Stimulated activated CD8-positive, alpha-beta memory T cell treated with anti-CD3 and anti-CD28 coated beads, Interleukin-15, amount 100 ng/mL, for 4 hours (primary cell): ENCODE measurements around the gene SSUH2.

Experiments
- DNase-seq, 2 donors: peaks; one replicate each; pipeline ENCODE4 v3.0.0-alpha.2; 2020; ENCODE audit warnings: low read depth in 2 of 2

SSUH2 gene

GRCh38 chr3:8640223-8640622 is 4.4 kb downstream of the SSUH2 start:
- DNase-seq: no peak

GRCh38 chr3:8639659-8640000 is 5.0 kb downstream of the SSUH2 start:
- no peak for DNase-seq

DNA sequence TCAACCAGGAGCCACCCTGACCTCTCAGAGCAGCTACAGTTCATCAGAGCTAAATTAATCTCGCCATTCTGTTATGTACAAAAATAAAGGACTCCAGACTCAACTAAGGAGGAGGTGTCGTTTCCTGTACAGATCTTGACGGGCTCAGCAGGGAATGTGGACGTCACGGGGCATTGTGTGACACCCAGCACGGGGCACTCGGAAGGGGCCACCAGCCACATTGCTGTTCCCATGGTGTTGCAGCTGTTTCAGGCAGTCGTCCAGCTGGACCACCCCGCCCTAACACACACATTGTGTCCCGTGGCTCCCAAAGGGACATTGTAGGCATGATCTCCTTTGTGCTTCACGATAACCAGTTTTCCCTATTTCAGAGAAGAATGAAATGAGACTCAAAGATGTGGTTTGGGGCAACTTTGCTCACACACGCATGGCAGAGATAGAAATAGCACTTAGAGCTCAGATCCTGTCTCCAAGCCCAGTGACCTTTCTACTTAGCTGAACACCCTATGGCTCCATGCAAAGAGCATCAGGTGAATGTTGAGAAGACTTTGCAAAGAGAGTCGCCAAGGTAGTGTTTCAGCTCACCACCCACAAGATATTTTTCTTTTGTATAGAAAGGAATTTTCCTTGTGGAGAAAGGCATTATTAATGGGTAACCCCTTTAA is 5.5 kb downstream of the SSUH2 start:
- DNase-seq: no peak

GRCh38 chr3:8637348-8637747 is 7.2 kb downstream of the SSUH2 start:
- DNase-seq: no peak

- no peak for DNase-seq
Observed at GRCh38 chr3:8635631-8636030, 9.0 kb downstream of the SSUH2 start.

- no peak for DNase-seq
Observed at GRCh38 chr3:8635125-8635524, 9.5 kb downstream of the SSUH2 start.

- no peak for DNase-seq
Observed at GRCh38 chr3:8632402-8633237, 12.0 kb downstream of the SSUH2 start.

DNA sequence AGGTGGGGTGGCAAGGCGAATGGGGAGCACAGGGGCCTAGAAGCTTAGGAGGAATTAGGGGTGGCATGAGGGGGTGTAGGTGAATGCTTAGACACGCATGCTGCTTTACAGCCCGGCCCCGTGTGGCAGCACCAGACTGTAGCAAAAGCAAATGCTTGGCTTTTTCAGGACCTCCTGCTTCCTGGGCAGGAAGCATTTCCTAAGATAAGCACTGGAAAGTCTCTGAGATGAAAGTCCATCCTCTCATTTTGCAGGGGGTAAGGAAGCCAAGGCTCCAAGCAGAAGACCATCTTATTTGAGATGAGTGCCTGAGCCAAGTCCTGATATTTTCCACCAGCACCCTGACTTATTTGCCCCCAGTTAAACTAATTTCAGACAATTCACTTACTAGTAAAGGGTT is 12.9 kb downstream of the SSUH2 start:
- DNase-seq: no peak

DNA sequence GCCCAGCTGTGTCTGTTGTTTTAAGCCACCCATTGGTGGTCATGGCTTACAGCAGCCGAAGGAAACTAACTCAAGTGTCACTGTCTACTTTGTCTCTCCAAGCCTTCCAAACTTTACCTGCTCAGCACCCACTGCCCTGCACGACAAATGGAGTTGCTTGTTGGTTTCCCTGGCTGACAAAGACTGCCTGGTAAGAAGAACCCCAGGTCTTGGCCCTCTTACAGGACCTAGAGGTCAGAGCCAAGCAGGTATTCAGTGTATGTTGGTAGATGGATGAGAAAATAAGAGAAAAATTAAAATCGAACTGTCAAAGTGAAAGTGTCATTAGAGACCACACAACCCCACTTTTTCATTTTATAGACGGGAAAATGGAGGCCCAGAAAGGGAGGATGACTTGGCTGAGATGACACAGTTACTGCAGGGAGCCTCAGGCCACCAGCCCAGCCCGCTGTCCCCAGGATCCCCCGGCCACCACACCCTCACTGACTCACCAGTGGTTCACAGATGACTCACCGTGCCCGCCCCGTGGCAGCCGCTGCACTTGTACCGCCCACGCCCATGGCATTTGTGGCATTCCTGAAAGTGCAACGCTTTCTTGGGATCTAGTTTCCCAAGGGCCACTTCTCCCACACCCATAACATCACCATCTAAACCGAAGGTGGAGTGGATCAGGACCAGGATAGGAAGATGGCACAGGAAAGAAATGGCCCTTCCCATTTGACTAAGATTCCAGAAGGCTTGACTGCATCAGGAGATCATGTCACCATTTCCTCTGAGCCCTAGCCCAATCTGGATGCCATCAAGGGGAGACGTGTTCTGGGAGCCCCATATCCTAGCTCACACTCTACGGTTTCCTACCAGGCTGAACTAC is 15.2 kb downstream of the SSUH2 start:
- DNase-seq: peak in 1 of 2 donors; percentile 51

- DNase-seq: no peak
Observed at GRCh38 chr3:8627949-8628348, 16.6 kb downstream of the SSUH2 start.

GRCh38 chr3:8627201-8627940 is 17.2 kb downstream of the SSUH2 start:
- DNase-seq: no peak

GRCh38 chr3:8625991-8626390 is 18.6 kb downstream of the SSUH2 start:
- no peak for DNase-seq

DNA sequence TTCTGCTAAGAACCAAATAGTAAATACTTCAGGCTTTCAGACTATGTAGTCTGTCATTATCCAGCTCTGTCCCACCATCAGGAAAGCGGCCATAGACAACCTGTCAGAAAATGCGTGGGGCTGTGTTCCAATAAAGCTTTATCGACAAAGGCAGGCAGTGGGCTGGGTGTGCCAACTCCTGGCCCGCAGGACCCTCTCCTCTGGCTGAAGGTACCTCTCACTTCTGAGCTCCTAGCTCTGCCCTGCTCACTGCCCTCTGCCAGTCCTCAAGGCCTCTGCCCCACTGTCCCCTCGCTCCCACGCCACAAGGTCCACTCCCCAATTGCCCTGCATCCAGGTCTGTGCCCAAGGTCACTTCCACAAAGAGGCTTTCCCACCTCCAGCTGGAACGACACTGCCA is 20.0 kb downstream of the SSUH2 start:
- no peak for DNase-seq

- no peak for DNase-seq
Observed at GRCh38 chr3:8623741-8624140, 20.9 kb downstream of the SSUH2 start.

DNA sequence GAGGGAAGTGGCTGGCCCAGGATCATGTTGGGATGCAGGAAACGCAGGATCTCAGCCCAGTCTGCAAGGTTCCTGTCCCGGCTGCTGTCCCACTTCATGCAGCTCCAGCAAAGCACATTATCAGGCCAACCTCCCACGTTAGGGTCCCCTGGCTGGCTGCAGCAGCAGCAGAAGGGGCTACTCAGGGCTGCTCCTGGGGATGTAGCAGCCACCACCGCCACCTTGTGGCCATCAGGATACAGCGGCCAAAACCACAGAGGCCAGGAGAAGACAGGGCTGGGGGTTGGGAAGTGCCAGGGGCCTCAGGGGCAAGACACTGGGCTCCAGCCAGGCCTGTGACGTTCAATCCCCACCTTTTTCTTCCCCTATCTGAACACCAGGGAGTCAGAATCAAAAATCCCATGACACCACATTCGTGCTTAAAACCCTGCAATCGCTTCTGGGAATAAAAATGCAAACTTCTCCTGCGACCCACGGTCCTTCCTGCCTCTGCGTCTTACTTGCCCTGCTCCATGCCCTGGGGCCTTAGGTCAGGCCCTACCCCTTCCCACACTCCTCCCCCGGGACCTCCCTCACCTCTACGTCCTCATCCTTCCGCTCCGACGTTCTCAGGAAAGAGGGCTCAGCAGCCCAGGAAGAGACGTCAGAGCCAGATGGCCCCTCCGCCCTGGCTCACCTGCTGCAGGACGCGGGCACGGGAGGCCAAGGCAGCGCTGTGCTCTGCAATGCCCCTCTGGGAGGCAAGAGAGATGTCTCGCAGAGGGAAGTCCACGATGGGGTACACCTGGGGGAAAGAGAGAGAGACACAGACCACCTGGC is 21.5 kb downstream of the SSUH2 start:
- no peak for DNase-seq

DNA sequence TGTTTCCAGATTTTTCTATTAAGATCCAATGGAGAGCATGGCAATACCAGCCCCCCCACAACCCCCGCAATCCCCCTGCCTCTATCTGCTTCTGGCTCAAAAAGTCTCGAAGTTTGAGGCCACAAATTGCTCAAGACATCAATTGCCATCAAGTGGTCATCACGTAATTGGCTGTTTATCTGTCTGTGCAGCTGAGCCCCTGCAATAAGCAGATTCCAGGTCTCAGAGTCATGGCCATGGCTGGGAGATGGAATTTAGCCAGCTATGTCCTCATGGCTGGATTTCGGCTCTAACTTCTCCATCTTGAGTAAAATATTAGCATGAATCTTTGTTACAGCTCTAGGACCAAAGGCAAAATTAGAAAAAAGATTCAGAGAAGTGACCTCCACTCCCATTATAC is 22.7 kb downstream of the SSUH2 start:
- no peak for DNase-seq

DNA sequence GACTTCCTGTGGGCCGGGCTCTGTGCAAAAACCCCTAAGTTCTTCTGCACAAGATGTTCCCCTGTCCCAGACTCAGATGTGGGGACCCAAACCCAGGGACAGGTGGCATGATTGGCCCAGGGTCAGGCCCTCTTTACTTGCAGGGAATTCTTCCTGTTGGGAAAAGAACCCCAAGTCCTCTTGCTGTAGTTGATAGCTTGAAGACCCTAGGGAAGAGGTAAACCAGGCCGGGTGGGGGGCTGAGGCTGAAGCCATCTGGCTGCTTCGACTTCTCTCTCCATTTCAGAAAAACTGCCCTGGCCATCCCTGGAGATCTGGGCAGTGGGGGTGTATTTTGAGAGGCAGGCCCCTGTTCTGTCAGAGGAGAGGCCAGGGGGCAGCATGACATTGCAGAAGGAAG is 23.5 kb downstream of the SSUH2 start:
- DNase-seq: no peak

GRCh38 chr3:8619548-8619947 is 25.1 kb downstream of the SSUH2 start:
- DNase-seq: no peak

- no peak for DNase-seq
Observed at GRCh38 chr3:8618950-8619349, 25.6 kb downstream of the SSUH2 start.

DNA sequence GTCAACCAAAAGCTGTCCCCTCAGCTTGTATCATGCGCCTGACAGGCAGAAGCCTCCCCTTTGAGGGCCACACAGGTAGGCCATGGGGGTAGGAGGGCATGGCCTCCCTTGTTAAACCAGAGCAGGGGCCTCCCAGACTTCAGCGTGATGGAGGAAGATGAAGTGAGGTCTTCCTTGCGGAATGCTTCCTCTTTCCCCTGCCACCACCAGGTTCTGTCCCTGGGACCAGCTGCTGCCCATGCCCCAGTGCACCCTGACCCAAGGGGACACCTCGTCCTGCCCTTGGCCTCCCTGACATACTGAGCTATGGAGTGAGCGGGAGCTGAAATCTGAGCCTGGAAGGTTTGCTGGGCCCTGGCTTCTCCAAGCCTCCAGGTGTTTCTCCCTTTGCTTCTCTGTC is 26.7 kb downstream of the SSUH2 start:
- no peak for DNase-seq

GRCh38 chr3:8610951-8611350 is 33.6 kb downstream of the SSUH2 start:
- no peak for DNase-seq
